Measurements from ENCODE around the gene PTGFRN.
"Not testable (repeated sequence)": the region's sequence is repeated elsewhere in the genome, so short reads cannot be mapped to it uniquely, and the experiment has no call there.

The PTGFRN gene

DNA sequence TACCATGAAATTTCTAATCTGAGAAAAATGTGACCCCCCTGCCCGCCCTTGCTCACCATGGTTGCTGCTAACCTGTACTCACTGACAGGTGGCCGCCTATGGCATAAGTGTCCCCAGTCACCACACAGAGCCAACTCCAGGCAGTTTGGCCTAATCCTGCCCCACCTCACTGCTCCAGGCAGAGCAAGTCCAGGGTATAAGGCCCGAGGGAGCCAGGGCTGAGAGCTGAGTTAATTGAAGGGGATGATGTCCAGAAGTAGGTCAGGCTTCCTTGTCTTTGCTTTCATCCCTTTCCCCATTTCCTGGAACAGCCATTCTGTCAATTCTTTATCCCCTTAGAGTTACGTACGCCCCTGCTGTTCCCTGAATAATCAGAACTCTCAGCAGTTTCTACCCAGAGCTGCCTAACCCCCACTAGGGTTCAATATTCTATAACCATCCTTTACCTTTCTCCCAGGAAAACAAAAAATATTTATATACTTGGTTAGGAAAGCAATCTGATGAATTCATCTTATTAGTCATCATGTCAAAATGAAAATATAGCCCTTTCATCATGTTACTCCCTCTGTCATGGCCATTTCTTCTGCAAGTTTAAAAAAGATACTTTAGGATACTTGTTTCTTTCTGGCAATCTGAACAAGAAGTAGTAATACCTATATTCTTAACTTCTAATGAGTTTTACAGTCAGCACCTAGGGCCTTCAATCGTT, 62.4 kb downstream of the PTGFRN start:
- no peak for DNase-seq (ENCODE audit: low read depth in 2 of 2)

DNA sequence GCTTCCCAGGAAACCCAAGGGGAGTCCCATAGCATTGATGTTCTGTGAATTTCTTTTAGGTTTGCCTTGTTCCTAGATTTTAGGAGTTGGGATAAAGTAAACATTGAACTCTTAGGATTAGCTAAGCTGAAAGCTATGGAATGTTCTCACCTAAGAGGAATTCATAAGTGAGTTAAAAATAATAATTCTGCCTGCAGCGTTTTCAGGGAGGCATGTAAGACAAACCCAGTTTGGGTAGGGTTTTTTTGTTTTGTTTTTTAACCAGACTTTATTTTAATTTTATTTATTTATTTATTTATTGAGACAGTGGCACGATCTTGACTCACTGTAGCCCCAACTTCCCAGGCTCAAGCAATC, 62.9 kb downstream of the PTGFRN start:
- DNase-seq (ENCODE audit: low read depth in 2 of 2), result no peak

DNA sequence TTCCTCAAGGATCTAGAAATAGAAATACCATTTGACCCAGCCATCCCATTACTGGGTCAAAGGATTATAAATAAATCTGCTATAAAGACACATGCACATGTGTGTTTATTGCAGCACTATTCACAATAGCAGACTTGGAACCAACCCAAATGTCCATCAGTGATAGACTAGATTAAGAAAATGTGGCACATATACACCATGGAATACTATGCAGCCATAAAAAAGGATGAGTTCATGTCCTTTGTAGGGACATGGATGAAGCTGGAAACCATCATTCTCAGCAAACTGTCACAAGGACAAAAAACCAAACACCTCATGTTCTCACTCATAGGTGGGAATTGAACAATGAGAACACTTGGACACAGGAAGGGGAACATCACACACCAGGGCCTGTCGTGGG, 70.6 kb downstream of the PTGFRN start:
- not testable (repeated sequence) for DNase-seq (ENCODE audit: low read depth in 2 of 2)

DNA sequence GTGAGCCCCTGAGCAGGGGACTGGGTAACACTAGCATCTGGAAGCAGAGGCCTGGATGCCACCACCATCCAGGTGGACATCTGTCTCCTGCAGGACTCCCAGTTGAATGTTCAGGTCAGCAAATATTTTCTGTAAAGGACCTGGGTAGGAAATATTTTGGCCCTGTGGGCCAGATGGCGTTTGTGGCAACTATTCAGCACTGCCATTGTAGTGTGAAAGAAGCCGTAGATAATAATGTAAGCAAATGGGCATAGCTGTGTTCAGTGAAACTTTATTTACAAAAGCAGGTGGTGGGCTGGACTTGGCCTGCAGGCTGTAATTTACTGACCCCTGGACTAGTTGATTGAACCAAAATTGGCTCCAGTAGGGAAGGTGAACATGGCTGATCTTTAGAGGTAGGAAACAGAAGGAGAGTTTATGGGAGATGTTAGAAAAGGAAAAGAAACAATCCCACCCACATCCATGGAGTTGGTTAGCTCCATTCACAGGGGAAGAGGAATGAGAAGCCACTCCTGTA, 71.9 kb downstream of the PTGFRN start:
- no peak for DNase-seq (ENCODE audit: low read depth in 2 of 2)

DNA sequence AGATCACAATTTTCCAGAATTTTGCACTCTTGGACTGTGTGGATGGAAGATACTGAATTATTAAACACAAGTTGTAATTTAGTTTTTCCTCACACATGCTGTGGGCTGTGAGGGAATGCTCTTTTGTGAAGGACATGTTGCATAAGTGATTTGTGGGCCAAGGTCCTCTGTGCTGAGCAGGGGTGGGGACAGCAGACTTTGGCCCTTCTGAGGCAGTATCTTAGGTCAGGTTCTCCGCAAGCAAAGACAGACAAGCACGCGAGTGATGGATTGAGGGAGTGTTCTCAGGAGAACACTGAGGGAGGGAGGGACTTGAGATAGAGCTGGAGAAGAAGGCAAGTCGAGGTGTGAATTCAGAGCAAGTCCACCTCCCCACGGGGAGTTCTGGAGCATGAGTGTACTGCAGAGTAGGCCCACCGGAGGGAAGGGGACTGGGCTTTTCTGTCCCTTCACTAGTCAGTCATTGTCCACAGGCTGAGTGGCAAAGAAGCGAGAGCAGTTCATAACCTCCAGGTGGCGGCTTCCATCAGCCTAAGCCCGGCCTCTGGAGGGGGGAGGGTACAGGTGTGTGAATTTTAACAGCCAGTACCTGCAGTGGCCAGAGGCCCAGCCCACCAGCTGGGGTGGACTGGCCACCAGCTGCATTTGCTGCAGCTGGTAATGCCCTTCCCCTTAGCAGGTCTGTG, 72.7 kb downstream of the PTGFRN start:
- DNase-seq (ENCODE audit: low read depth in 2 of 2), result no peak

DNA sequence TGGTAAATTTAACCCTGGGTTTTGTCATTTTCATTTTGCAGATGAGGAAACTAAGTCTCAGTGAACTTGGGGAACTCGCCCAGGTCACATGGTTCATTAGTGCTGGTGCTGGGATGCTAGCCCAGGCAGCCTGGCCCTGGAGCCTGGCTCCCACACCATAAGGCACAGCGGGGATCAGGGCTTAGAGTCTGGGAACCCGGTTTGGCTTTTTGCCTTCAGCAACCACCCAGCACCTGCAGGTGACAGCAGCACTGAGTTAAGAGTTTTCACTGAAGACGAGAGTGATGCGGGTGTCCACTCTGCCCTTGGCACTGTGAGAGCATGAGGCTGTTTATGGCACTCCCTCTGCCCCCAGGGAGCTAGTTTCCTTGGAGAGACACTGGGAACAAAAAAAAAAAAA, 73.4 kb downstream of the PTGFRN start:
- DNase-seq (ENCODE audit: low read depth in 2 of 2), result no peak

DNA sequence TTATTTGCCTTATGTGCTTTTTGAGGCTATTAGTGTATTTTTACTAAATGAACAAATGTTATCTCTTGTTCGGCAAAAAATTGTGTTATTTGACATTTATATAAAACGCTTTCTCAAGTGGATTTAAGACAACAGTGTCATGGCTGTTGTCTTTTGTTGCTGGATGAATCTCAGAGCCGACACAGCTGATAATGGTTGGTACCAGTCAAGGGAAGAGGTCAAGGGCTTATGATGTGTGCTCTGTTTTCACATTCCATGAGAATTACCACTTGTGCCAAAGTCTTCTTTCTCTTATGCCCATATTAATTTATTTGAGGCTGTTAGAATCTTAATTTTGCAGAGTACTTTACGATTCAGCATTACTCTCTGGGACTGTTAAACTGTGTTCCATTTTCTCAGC, 74.0 kb downstream of the PTGFRN start:
- DNase-seq (ENCODE audit: low read depth in 2 of 2), result no peak

DNA sequence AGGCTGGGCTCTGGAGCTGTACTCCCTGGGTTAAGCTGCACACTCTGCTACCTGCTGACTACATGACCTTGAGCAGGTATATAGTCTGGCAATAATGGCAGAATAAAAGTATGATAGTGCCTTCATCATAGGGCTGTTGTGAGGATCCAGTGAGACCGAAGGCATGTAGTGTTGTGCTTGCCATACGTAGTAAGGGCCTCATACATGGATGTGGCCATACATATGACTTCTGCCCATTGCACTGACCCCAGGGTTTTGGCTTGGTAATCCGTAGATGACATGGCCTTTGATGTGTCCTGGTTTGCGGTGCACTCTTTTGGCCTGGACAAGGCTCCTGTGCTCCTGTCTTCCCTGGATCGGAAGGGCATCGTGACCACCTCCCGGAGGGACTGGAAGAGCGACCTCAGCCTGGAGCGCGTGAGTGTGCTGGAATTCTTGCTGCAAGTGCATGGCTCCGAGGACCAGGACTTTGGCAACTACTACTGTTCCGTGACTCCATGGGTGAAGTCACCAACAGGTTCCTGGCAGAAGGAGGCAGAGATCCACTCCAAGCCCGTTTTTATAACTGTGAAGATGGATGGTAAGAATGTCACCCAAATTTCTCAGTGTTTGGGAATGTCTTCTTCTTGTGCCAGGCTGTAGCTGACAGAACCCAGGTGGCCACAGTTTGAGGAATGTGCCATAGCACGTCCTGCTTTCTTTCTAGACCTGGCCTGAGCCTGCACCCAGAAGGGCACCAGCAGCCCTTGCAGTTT, 74.9 kb downstream of the PTGFRN start:
- no peak for DNase-seq (ENCODE audit: low read depth in 2 of 2)

DNA sequence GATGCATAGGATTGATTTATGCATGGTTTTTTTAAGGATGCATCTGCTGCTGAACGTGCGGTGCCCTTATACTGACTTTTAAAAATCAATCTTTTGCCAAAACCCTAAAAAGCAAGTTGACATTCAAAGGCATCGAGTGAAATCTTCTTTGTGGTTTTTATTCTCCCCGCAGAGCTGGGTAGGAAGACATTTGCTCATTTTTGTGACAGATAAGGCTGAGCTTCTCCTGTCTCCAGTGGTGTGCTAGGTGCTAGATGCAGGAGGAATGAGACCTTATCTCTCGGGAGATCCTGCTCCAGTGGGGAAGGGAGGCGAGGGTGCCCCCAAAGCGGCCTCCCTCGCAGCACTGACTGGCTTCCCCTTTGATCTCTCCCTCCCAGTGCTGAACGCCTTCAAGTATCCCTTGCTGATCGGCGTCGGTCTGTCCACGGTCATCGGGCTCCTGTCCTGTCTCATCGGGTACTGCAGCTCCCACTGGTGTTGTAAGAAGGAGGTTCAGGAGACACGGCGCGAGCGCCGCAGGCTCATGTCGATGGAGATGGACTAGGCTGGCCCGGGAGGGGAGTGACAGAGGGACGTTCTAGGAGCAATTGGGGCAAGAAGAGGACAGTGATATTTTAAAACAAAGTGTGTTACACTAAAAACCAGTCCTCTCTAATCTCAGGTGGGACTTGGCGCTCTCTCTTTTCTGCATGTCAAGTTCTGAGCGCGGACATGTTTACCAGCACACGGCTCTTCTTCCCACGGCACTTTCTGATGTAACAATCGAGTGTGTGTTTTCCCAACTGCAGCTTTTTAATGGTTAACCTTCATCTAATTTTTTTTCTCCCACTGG, 76.9 kb downstream of the PTGFRN start:
- DNase-seq (ENCODE audit: low read depth in 2 of 2), result no peak

DNA sequence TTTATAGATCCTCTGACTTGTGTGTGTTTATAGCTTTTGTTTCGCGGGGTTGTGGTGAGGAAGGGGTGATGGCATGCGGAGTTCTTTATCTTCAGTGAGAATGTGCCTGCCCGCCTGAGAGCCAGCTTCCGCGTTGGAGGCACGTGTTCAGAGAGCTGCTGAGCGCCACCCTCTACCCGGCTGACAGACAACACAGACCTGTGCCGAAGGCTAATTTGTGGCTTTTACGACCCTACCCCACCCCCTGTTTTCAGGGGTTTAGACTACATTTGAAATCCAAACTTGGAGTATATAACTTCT, 77.5 kb downstream of the PTGFRN start:
- DNase-seq (ENCODE audit: low read depth in 2 of 2), result peak; percentile 51 to 59

DNA sequence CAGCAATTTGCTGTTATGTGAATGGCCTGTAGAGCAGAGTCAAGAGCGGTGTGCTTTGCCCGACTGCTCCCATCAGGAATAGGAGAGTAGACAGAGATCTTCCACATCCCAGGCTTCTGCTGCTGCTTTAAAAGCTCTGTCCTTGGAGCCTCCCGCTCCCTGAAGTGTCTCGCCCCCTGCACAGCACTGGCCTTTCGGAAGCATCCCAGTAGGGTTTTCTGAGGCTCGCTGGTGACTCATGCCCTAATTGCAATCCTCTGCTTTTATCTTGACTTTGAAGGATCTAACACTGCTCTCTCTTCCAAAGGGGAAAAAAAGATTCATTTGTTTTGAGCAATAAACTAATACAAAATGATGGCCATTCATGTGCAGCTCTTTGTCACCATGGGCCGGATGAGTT, 78.5 kb downstream of the PTGFRN start:
- DNase-seq (ENCODE audit: low read depth in 2 of 2), result no peak

DNA sequence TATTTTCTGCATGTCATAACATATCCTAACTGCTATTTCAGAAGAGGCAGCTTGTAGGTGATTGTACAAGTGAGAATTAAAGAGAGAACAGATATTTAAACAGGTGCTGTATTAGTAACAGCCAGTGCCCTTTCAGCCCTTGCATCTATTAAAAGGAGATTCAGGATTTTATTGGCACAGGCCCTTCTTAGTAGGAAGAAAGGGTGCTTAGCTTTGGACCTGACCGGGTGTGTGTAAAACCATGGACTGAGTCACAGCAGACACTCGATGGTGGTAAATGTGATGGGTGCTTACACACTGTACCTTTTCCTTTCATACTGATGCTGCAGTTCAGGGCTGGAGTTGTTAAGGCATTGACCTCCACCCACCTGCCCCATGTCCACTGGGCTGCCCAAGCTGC, 79.2 kb downstream of the PTGFRN start:
- no peak for DNase-seq (ENCODE audit: low read depth in 2 of 2)

DNA sequence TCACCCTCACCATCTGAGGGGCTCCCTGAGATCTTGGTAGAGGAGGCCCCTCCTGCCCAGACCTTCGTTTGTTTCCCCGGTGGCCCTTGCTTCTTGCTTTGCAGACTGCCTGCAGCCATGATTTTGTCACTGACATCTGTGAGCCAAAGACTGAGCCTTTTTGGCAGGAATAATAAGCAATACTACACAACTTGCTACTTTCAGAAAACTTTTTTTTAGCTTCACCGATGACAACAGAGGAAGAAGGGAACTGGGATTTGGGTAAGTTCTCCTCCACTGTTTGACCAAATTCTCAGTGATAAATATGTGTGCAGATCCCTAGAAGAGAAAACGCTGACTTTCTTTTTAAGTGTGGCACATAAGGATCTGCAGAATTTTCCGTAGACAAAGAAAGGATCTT, 80.1 kb downstream of the PTGFRN start:
- DNase-seq (ENCODE audit: low read depth in 2 of 2), result no peak

DNA sequence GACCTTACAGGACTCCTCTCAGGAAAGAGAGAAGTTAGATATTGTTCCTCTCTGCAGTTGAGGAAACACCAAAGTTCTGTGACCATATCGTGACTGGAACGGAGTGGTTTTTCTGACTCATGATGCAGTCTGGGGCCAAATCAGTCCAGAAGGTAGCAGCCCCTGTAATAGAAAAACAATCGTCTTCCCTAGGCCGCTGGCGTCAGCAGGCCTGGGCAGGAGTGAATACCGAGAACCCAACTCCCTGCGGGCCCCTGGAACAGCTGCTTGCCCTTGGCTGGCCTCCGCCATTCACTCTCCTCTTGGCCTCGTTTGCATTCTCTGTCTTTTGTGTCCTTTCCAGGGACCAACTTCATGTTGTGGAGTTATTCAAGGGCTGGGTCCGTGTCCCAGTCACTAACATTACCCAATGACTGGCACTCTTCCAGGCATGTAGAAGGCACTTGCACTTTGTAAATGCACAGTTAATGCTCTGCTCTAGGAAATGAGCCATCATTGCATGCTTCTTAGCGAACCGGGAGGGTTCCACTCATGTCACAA, 81.0 kb downstream of the PTGFRN start:
- DNase-seq (ENCODE audit: low read depth in 2 of 2), result no peak

DNA sequence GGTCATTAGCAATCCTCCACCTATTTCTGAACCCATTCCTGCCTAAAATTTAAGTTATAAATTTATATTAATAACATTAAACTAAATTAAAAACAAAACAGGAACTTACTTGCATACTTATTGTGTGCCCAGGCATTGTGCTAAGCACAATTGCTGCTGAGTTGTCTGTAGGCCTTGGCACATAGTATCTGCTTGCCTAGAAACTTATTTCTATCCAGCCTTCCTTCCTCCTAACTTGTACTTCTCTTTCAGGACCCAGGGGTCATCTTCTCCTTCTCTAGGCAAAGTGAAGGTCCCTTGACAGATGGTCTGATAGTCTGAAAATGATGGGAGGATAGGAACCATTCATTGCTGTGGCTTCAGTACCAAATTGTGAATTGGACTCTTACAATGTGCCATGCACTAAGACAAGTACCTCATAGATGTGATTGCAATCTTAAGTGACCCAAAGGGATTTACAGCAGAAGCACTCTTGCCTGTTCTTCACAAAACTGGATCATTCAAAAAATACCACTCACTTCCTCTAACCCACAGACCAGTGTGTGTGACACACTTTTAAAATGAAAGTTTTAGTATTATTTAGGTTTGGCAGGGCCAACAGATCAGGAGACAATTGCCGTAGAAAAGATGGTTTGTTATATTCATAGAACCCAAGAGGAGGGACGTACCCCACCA, 81.6 kb downstream of the PTGFRN start:
- DNase-seq (ENCODE audit: low read depth in 2 of 2), result no peak

DNA sequence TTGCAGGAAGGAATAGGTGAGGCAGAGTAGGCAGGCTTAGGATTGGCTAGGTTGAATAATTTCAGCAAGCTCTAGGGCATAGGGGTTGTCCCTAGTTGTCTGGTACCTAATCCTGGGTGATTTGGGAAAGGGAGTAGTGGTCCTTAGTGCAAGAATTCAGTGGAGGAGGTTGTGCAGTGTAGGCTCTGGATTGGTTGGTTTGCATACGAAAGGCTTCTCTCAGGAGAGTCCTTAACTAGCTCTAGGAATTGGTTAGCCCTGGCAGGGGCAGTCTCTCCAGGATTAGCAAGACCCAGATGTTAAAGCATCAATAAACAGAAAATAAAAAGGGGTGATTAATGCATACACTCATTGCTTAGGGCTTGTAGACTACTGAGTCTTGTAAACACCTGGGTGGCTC, 82.2 kb downstream of the PTGFRN start:
- no peak for DNase-seq (ENCODE audit: low read depth in 2 of 2)

DNA sequence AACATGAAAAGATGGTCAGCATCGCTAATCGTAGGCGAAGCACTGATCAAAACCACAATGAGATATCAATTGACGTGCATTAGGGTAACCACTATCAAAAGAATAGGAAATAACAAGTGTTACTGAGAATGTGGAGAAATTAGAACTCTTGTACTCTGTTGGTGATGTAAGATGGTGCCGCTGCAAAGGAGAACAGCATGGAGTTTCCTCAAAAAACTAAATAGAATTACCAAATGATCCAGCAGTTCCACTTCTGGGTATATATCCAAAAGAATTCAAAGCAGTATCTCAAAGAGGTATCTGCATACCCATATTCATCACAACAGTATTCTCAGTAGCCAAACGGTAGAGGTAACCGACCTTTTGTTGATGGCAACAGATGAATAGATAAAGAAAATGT, 83.6 kb downstream of the PTGFRN start:
- DNase-seq (ENCODE audit: low read depth in 2 of 2), result no peak

DNA sequence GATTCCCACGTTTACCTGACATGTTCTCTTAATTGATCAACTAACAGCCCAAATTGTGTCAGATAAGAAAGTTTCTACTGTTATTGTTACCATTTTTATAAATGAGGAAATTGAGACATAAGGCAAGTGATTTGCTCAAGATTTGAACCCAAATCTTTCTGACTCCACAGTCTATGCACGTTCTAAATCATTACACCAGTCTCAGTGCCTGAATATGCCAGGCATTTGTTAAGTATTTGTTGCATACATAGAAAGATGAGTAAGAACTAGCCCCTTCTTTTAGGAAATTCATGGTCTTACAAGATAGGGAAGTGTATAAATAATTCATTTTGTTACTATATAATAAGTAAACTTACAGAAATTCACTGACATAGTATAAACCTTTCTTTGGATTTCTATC, 84.7 kb downstream of the PTGFRN start:
- DNase-seq (ENCODE audit: low read depth in 2 of 2), result no peak

DNA sequence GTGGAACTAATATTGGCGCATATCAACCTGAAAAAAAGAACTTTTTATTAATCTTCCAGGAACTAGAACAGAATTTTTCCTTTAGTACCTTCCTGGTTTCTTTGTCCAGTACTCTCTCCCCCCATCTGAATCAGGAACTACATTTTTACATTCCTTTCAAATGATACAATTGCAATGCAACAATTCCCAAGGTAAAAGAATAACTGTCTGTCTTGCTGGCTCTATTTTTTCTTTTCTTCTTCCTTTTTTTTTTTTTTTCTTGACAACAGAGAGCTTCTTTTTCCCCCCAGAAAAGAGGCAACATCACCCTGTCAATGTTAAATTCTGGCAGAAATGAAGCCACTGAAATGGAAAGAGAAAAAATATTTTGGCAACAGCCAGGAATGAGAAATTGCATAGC, 87.3 kb downstream of the PTGFRN start:
- no peak for DNase-seq (ENCODE audit: low read depth in 2 of 2)

DNA sequence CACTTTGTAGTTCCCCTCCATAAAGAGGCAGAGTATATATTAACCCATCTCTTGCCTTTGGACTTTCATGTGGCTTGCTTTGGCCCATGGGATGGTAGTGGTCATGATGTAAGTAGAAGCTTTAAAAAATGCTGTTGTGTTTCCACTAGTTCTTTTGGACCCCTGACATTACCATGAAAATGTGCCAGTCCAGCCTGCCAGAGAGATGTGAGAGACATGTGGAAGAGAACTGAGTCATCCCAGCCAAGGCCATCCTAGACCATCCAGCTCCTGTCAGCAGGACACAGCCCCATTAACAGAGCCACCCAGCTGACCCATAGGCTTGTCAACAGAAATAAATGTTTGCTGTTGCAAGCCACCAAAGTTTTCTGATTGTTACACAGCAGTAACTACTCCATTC, 87.9 kb downstream of the PTGFRN start:
- no peak for DNase-seq (ENCODE audit: low read depth in 2 of 2)

DNA sequence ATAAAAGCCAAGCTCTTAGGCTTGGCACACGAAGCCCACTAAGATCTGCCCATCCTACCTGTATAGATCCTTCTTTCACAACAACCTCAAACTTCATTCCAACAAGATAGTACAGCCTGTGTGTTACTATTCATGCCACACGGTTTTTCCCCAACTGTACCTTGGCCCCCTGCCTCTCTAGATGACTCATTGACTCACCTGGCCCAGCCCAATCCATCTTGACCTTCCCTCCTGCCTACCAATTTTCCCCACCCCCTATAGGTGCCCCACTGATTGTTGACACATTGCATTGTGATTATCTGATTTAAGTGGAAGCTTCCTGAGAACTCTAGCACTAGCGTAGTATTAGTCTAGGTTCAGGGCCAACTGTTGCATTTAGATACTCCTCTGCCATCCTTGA, 89.9 kb downstream of the PTGFRN start:
- DNase-seq (ENCODE audit: low read depth in 2 of 2), result no peak

Measured in activated CD8-positive, alpha-beta memory T cell treated with anti-CD3 and anti-CD28 coated beads for 4 hours (primary cell).